RWPE2 (cell line): ENCODE measurements around the gene ZNF479.
"Not testable (repeated sequence)": the region's sequence is repeated elsewhere in the genome, so short reads cannot be mapped to it uniquely, and the experiment has no call there.

Experiments used
- ATAC-seq: fragments of 200-7000 bp; cut with Tn5 transposase; 3 replicates; pipeline ENCODE4 v1.9.1; 2021; ENCODE audit warnings: low read depth
- DNase-seq: peaks from one replicate; pipeline ENCODE4 v3.0.0-alpha.2; 2020; ENCODE audit warnings: low spot score
- H3K27ac ChIP-seq: fragments of 450-650 bp; 2 replicates; pipeline ENCODE4 v1.5.1; 2017; ENCODE audit warnings: mild to moderate bottlenecking; ENCODE audit not compliant: poor library complexity, severe bottlenecking
- H3K27me3 ChIP-seq: fragments of 250-450 bp; sonication (Bioruptor Pico); 2 replicates; pipeline ENCODE4 v1.5.1; 2021; ENCODE audit warnings: mild to moderate bottlenecking, moderate library complexity; ENCODE audit not compliant: insufficient read depth, poor library complexity, severe bottlenecking
- H3K36me3 ChIP-seq: fragments of 250-450 bp; sonication (Bioruptor Pico); 2 replicates; pipeline ENCODE4 v1.5.1; 2020; ENCODE audit warnings: low read depth, mild to moderate bottlenecking, moderate library complexity
- H3K4me1 ChIP-seq: fragments of 250-450 bp; sonication (Bioruptor Pico); 2 replicates; pipeline ENCODE4 v1.5.1; 2021; ENCODE audit warnings: mild to moderate bottlenecking, moderate library complexity; ENCODE audit not compliant: insufficient read depth, poor library complexity, severe bottlenecking
- H3K4me3 ChIP-seq: fragments of 250-450 bp; sonication (Bioruptor Pico); 2 replicates; pipeline ENCODE4 v1.5.1; 2021; ENCODE audit warnings: mild to moderate bottlenecking, moderate library complexity; ENCODE audit not compliant: severe bottlenecking
- H3K9me3 ChIP-seq: fragments of 250-450 bp; sonication (Bioruptor Pico); 2 replicates; pipeline ENCODE4 v1.5.1; 2021; ENCODE audit warnings: mild to moderate bottlenecking, moderate library complexity; ENCODE audit not compliant: severe bottlenecking
- TF ChIP-seq, protein P1 (sequence below): fragments of 450-650 bp; IDR thresholded peaks from one replicate; pipeline ENCODE4 v1.5.1; 2017; ENCODE audit warnings: mild to moderate bottlenecking, moderate library complexity; ENCODE audit not compliant: poor library complexity, severe bottlenecking

Gene ZNF479

DNA sequence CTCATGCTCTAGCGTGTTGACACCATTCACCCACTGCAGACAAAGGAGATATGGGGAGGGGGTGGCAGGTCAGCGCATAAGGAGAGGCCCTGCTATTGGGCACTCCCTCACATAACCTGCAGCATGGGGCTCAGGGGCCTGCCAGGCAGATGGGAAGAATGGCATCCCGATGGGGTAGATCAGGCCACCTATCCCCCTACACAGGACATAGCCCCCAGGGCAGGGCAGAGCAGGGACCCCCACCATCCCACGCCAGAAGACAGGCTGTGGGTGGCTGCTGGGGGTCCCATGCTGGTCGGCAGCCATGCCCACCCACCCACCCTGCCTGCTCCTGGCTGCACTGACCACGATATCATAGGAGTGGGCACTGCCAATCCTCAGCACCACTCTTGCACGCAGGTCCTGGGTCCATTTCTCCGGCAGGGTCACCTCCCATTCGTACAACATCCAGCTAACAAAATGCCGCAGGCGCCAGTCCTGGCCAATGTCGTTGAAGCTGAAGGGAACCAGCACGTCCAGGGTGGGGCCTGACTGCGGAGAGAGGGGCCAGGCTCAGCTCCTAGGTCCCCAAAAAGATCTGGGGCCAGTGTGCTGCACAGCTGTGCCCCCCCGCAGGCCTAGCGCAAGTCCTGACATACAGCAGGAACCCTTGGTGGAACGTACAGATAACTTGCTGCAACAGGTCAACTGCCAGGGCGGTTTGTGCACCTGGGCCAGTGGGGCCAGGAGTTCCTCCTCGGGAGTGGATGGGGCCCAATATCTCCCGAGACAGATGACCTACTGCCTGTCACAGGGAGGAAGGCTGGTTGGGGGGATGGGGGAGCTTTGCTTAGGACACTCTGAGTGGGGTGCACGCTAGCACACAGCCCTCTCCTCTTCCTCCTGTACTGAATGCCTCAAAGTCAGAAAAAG is 45.9 kb upstream of the ZNF479 start:
- H3K27ac ChIP-seq, result no peak overlapping the region
- TF ChIP-seq, protein P1, sequence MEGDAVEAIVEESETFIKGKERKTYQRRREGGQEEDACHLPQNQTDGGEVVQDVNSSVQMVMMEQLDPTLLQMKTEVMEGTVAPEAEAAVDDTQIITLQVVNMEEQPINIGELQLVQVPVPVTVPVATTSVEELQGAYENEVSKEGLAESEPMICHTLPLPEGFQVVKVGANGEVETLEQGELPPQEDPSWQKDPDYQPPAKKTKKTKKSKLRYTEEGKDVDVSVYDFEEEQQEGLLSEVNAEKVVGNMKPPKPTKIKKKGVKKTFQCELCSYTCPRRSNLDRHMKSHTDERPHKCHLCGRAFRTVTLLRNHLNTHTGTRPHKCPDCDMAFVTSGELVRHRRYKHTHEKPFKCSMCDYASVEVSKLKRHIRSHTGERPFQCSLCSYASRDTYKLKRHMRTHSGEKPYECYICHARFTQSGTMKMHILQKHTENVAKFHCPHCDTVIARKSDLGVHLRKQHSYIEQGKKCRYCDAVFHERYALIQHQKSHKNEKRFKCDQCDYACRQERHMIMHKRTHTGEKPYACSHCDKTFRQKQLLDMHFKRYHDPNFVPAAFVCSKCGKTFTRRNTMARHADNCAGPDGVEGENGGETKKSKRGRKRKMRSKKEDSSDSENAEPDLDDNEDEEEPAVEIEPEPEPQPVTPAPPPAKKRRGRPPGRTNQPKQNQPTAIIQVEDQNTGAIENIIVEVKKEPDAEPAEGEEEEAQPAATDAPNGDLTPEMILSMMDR, result no peak
- H3K4me3 ChIP-seq, result no peak overlapping the region
- H3K27me3 ChIP-seq, result no peaks in the 10 kb centered on the region
- H3K36me3 ChIP-seq, result no peaks in the 10 kb centered on the region
- ATAC-seq (no peak), DNase-seq (no peak)
- no peaks in the 10 kb centered on the region for H3K9me3 ChIP-seq
- no peaks in the 10 kb centered on the region for H3K4me1 ChIP-seq

DNA sequence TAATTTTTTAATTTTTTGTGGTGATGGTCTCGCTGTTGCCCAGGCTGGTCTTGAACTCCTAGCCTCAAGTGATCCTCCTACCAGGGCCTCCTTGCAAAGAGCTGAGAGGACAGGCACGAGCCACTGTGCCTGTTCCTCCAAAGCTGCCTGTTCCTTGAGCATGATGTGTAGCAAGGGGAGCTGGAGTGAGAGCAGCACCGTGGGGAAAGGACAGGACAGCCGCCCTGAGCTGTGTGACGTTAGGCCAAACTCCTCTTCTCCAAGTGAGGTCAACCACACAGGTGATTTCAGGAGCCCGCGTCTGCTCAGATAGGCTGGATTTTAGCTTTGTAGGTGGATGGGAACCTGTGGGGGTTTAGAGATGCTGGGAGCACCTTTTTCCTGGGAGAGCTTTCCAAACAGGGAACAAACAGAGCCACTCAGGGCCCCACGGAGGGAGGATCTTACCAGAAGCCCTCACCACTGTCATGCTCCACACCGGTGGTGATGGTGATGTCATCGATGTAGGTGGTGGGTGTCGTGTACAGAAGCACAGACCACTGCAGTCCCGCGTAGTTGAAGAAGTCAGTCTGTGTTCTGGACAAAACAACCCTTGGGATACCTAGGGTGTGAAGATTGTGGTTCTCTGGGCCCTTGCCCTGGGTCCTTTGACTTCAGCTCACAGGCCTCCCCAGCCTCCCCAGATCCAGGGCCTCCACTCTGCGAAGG is 44.8 kb upstream of the ZNF479 start:
- Histone ChIP-seq H3K4me3 (no peak overlapping the region), H3K27ac (no peak overlapping the region), H3K36me3 (no peaks in the 10 kb centered on the region), H3K27me3 (no peaks in the 10 kb centered on the region), H3K4me1 (no peaks in the 10 kb centered on the region), H3K9me3 (no peaks in the 10 kb centered on the region)
- DNase-seq, result no peak
- TF ChIP-seq, protein P1, result no peak
- ATAC-seq, result no peak

DNA sequence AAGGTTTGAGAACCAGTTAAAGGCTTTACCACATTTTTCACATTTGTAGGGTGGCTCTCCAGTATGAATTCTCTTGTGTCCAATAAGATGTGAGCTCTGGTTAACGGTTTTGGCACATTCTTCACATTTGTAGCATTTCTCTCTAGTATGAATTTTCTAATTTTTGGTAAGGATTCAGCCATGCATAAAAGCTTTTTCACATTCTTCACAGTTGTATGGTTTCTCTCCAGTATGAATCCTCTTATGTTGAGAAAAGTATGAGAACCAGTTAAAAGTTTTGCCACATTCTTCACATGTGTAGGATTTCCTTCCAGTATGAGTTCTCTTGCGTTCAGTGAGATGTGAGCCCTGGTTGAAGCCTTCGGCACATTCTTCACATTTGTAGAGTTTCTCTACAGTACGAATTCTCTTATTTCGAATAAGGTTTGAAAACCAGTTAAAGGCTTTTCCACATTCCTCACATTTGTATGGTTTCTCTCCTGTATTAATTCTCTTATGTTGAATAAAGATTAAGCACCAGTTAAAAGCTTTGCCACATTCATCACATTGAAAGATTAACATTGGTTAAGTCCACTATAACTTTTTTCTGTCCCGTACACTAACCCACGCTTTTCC is 33.2 kb upstream of the ZNF479 start:
- TF ChIP-seq, protein P1, result no peak
- ATAC-seq, result no peak
- H3K9me3 ChIP-seq, result peaks cover 9% of the 10 kb centered on the region

DNA sequence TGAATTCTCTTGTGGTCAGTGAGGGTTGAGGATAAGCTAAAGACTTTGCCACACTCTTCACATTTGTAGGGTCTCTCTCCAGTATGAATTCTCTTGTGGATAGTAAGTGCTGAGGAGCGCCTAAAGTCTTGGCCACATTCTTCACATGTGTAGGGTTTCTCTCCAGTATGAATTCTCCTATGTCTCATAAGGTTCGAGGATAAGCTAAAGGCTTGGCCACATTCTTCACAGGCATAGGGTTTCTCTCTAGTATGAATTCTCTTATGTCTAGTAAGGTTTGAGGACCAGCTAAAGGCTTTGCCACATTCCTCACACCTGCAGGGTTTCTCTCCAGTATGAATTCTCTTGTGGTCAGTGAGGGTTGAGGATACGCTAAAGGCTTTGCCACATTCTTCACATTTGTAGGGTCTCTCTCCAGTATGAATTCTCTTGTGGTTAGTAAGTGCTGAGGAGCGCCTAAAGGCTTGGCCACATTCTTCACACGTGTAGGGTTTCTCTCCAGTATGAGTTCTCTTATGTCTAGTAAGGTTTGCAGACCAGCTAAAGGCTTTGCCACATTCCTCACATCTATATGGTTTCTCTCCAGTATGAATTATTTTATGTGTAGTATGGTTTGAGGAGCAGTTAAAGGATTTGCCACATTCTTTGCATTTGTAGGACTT is 12.0 kb downstream of the ZNF479 start:
- not testable (repeated sequence) for DNase-seq, ATAC-seq, H3K9me3 ChIP-seq

More for the DNA sequence above, 33.2 kb upstream of the ZNF479 start:
- H3K36me3 ChIP-seq, result no peaks in the 10 kb centered on the region
- no peaks in the 10 kb centered on the region for H3K4me1 ChIP-seq
- no peaks in the 10 kb centered on the region for H3K27me3 ChIP-seq
- no peak overlapping the region for H3K27ac ChIP-seq
- H3K4me3 ChIP-seq, result no peak overlapping the region
- no peak for DNase-seq

More for the DNA sequence above, 12.0 kb downstream of the ZNF479 start:
- not testable (repeated sequence) for H3K4me1 ChIP-seq, H3K36me3 ChIP-seq, H3K27me3 ChIP-seq, H3K27ac ChIP-seq, H3K4me3 ChIP-seq
